Measurements from ENCODE around the gene ADAM19.

Gene ADAM19

DNA sequence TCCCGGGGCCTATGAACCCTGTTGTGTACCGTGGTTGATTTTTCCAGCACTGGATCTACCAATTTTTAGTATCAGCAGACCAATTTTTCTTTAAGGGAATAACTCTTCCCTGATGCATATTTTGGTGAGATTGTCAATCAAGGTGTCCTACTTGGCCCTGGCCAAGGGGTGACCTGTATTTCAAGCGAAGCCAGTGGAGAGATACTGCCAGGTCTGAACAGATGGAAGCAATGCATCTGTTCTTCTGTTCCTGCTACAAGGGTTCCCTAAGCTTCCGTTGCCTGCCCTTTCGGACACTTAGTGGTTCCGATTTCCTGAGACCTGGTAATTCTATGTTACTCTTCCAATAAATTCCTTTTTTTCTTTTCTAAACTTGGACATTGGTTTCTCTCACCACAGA is 37.3 kb downstream of the ADAM19 start:
- Histone ChIP-seq H3K4me3 (replicated peaks; ENCODE audit: low read depth, low read length) (no peak overlapping the region), H3K27me3 (replicated peaks; ENCODE audit: control insufficient read depth, insufficient read depth, low read length) (no peaks in the 10 kb centered on the region), H3K36me3 (ENCODE audit: control insufficient read depth, insufficient read depth, low read length) (peaks cover 9% of the 10 kb centered on the region)
- TF ChIP-seq CTCF (IDR thresholded peaks at IDR 0.05; ENCODE audit: insufficient read depth, low read length, poor library complexity, severe bottlenecking) = no peak
- no peak for DNase-seq (ENCODE audit: extremely low read depth, insufficient read length)

- TF ChIP-seq CTCF (IDR thresholded peaks at IDR 0.05; ENCODE audit: insufficient read depth, low read length, poor library complexity, severe bottlenecking) = no peak
- no peak for DNase-seq (ENCODE audit: extremely low read depth, insufficient read length)
- Histone ChIP-seq H3K4me3 (replicated peaks; ENCODE audit: low read depth, low read length) (no peak overlapping the region), H3K27me3 (replicated peaks; ENCODE audit: control insufficient read depth, insufficient read depth, low read length) (no peaks in the 10 kb centered on the region), H3K36me3 (ENCODE audit: control insufficient read depth, insufficient read depth, low read length) (peaks cover 10% of the 10 kb centered on the region)
Measured at GRCh38 chr5:157535042-157535865, 40.3 kb downstream of the ADAM19 start.

- DNase-seq (ENCODE audit: extremely low read depth, insufficient read length) = no peak
- no peak for TF ChIP-seq CTCF (IDR thresholded peaks at IDR 0.05; ENCODE audit: insufficient read depth, low read length, poor library complexity, severe bottlenecking)
- no peak overlapping the region for H3K4me3 ChIP-seq (replicated peaks; ENCODE audit: low read depth, low read length)
- no peaks in the 10 kb centered on the region for H3K27me3 ChIP-seq (replicated peaks; ENCODE audit: control insufficient read depth, insufficient read depth, low read length)
- H3K36me3 ChIP-seq (ENCODE audit: control insufficient read depth, insufficient read depth, low read length) = peaks cover 18% of the 10 kb centered on the region
Measured at GRCh38 chr5:157533011-157533481, 42.5 kb downstream of the ADAM19 start.

DNA sequence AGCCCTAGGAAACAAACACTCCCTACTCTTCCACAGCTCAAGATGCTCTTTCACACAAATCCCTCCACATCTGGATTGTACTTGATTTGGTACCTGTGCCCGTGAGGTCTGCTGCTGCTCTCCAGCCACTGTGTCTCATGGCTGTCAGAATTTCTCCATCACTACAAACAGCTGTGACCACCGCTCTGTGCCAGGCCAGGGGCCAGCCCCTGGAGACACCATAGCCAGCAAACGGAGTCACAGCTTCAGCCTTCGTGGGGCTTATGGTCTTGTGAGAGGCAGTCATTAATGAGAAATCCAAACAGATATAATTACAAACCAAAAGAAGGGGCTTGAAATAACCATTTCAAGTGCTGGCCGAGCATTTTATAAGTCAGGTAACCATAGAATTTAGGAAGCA is 43.6 kb downstream of the ADAM19 start:
- Histone ChIP-seq H3K4me3 (replicated peaks; ENCODE audit: low read depth, low read length) (no peak overlapping the region), H3K36me3 (ENCODE audit: control insufficient read depth, insufficient read depth, low read length) (peaks cover 16% of the 10 kb centered on the region), H3K27me3 (replicated peaks; ENCODE audit: control insufficient read depth, insufficient read depth, low read length) (no peaks in the 10 kb centered on the region)
- no peak for TF ChIP-seq CTCF (IDR thresholded peaks at IDR 0.05; ENCODE audit: insufficient read depth, low read length, poor library complexity, severe bottlenecking)
- no peak for DNase-seq (ENCODE audit: extremely low read depth, insufficient read length)

GRCh38 chr5:157530226-157530972 is 45.2 kb downstream of the ADAM19 start:
- Histone ChIP-seq H3K4me3 (replicated peaks; ENCODE audit: low read depth, low read length) (no peak overlapping the region), H3K27me3 (replicated peaks; ENCODE audit: control insufficient read depth, insufficient read depth, low read length) (no peaks in the 10 kb centered on the region), H3K36me3 (ENCODE audit: control insufficient read depth, insufficient read depth, low read length) (peaks cover 10% of the 10 kb centered on the region)
- DNase-seq (ENCODE audit: extremely low read depth, insufficient read length) = no peak
- TF ChIP-seq CTCF (IDR thresholded peaks at IDR 0.05; ENCODE audit: insufficient read depth, low read length, poor library complexity, severe bottlenecking) = no peak
